ENCODE data around the gene PRPF19.

The PRPF19 gene

DNA sequence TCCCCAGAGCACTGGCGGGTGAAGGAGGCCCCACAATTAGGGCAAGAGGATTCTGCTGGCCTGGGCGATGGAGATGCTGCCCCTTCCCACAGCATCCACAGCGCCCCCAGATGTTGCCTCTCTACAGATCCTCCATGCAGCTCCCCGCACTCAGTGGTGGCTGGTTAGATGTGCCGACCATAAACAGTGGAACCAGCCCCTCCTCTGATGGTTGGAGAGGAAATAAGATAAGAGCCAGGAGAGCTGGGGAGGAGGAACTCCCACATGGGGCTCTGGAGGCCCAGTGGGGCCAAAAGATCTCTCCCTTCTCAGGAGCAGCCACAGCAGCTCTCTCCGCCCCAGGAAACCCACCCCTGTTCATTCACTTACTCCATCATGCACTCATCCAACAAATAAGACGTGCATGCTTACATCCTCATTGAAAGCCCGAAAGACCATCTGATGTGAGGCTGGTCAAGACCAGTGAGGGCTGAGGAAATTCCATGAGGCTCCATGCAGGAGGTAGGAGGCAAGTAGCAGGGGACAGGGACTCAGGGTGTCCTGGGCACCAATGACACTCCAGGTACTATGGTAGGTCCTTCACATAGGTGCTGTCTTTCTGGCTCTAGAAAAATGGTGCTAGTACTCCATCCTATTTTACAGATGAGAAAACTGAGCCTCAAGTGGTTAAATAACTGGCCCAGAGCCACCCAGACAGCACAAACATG is 52.1 kb downstream of the PRPF19 start:
- no peak overlapping the region for H3K4me3 ChIP-seq (ENCODE audit: low read depth, low read length)
- TF ChIP-seq CTCF (IDR thresholded peaks at IDR 0.05; ENCODE audit: low read depth, low read length) = no peak

GRCh38 chr11:60852982-60853950 is 53.1 kb downstream of the PRPF19 start:
- TF ChIP-seq CTCF (IDR thresholded peaks at IDR 0.05; ENCODE audit: low read depth, low read length) = no peak
- H3K4me3 ChIP-seq (ENCODE audit: low read depth, low read length) = no peak overlapping the region

GRCh38 chr11:60852117-60852981 is 54.0 kb downstream of the PRPF19 start:
- no peak for TF ChIP-seq CTCF (IDR thresholded peaks at IDR 0.05; ENCODE audit: low read depth, low read length)

DNA sequence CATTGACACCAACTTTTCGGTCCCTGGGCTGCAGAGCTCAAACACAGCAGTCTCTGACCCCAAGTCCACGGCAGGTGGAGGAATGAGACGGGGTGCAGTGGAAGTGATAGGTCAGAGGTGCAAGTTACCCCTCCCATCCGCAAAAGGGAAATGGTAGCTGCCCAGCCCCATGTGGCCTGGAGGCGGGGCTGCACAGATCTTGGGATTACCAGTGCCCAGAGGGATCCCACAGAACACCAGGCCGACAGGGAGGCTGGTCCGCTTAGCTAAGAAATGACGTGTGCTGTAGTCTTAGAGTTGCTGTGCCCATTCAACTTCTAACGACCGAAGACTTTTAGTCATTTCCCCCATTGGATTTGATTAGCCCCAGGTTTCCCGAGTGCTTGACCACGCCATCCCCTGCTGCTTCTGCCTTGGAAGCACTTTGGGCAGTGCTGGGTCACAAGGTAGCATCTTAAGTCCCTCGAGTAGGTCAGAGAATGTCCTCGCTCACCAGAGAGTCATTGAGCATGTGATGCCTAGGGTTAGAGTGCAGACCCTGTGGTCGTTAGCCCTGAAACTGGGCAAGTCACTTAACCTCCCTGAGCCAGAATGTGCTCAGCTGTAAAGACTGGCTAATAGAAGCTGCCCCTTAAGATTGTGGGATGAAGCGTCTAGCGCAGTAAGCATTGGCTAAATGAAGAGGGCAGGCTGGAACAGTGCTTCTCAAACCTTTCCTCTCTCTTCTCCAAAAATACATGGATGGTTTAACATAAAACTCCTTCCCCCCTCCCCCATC is 54.9 kb downstream of the PRPF19 start:
- no peak overlapping the region for H3K4me3 ChIP-seq (ENCODE audit: low read depth, low read length)
- TF ChIP-seq CTCF (IDR thresholded peaks at IDR 0.05; ENCODE audit: low read depth, low read length) = no peak

More at GRCh38 chr11:60852117-60852981, 54.0 kb downstream of the PRPF19 start:
- no peak overlapping the region for H3K4me3 ChIP-seq (ENCODE audit: low read depth, low read length)

DNA sequence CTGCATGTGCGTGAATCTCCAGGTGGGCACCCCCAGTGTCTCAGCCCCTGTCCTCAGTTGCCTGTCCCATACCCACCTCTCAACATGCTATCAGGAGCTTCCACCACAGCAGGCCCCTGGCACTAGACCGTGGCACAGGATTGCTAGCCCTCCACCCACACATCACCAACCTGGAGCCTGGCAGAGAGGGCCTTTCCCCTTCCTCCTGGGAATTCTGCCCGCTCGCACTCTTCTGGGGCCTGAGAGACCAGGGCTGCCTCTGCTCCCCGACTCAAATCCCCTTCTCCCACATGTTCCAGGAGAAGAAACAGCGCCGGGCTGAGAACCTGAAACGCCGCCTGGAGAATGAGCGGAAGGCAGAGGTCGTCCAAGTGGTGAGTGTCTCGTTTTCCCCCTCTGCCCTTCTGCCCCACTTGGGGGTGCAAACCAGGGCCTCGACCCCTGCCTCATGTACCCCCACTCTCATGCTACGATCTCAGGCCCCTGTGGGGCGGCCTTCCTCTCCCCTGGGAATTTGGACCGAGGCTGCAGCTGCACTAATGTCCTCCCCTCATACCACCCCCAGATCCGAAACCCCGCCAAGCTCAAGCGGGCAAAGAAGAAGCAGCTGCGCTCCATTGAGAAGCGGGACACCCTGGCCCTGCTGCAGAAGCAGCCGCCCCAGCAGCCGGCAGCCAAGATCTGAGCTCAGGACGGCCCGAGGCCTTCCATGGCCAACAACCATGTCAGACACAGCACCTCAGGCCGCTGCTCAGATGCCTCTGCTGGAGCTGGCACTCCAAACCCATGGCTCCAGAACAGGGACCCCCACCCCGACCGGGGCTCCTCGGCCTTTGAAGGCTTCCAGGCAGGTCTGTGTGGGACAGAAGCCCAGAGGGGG is 56.5 kb downstream of the PRPF19 start:
- TF ChIP-seq CTCF (IDR thresholded peaks at IDR 0.05; ENCODE audit: low read depth, low read length) = no peak
- H3K4me3 ChIP-seq (ENCODE audit: low read depth, low read length) = no peak overlapping the region

DNA sequence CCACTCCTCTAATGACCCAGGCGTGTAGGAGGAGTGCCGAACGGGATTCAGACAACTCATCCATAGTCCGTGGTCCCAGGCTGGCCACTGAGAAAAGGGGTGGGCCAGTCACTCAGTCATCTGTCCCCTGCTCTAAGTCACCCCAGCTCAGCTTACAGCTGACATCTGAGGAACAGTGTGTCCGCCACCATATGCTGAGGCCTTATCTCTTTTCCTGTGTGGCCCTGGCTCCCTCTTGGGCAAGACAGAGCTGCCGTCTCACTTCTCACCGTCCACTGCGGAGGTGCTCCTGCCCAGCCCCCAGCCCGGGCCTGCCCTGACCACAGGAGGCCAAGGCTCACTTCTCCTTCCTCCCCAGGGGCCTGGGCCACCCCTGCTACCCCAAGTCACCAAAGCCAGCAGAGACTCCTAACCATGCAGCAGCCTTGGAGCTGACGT is 57.7 kb downstream of the PRPF19 start:
- H3K4me3 ChIP-seq (ENCODE audit: low read depth, low read length) = no peak overlapping the region
- no peak for TF ChIP-seq CTCF (IDR thresholded peaks at IDR 0.05; ENCODE audit: low read depth, low read length)

Measured in WI38 (cell line).